Measurements from ENCODE around the gene DRG2. TPM values are rescaled to one million over a fixed set of nuclear protein-coding genes. Genes with fewer than 3 reads are reported as not detected.

The DRG2 gene
- total RNA-seq, 1 experiment from 2014 or later, result 43.7 TPM

DNA sequence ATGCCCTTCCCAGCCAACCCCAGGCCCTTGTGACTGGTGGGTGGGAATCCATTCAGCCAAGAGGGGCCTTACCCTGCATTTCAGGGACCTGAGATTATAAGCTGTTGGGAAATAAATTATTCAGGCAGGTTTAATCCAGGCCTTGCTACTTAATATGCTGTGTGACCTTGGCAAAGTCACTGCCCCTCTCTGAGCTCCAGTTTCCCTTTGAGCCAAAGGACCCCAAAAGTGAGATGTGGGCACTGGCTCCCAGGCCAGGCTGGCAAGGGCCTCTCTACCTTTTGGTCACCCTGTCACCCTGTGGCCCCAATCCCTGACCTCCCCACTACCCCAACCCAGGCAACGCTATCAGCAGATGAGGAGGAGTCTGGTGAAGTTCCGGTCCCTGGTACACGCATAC is 54.7 kb downstream of the DRG2 start:
- DNase-seq (ENCODE audit: low spot score), result no peak

GRCh38 chr17:18143044-18143936 is 55.5 kb downstream of the DRG2 start:
- no peak for DNase-seq (ENCODE audit: low spot score)

GRCh38 chr17:18144261-18144660 is 56.5 kb downstream of the DRG2 start:
- no peak for DNase-seq (ENCODE audit: low spot score)

- DNase-seq (ENCODE audit: low spot score), result no peak
Observed at GRCh38 chr17:18144855-18145254, 57.1 kb downstream of the DRG2 start.

DNA sequence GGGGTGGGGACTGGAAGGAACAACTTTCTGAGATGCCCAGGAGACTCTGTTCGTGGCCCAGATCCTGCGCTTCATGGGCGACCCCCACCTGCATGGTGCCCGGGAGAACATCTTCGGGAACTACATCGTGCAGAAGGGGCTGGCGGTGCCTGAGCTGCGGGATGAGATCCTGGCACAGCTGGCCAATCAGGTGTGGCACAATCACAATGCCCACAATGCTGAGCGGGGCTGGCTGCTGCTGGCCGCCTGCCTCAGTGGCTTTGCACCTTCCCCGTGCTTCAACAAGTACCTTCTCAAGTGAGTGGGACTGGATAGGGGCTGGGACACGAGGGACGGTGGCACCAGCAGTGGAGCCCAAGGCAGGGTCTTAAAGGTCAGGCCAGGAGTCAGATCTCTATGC is 58.1 kb downstream of the DRG2 start:
- DNase-seq (ENCODE audit: low spot score), result no peak

- no peak for DNase-seq (ENCODE audit: low spot score)
Observed at GRCh38 chr17:18146259-18146658, 58.5 kb downstream of the DRG2 start.

DNA sequence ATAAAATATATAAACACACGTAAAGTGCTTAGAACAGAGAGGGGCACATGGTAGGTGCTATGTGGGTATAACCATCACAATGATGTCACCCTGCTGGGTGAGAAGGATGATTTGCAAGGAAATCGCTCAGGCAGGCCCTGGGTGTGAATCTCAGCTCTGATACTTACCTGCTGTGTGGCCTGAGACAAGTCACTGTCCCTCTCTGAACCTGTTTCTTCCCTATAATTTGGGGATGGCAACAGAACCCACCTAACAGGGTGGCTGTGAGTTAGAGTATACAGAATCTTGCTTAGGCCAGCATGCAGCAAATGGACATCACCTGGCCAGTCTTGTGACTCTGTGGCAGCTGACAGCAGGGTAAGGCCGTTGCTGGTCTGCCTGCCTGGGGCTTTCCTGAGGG is 59.2 kb downstream of the DRG2 start:
- DNase-seq (ENCODE audit: low spot score), result no peak

DNA sequence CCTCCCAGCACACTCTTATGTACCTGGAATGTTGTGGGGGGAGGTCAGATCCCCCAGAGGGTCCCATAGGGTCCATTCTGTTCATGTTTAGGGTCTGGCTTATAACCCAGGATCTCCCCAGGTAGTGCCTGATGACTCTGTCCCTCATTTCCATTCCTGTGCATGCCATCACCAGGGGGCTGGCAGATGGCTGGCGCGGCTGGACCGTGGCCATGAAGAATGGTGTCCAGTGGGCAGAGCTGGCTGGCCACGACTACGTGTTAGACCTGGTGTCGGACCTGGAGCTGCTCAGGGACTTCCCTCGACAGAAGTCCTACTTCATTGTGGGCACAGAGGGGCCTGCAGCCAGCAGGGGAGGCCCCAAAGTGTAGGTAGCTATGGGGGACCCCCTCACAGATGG is 60.8 kb downstream of the DRG2 start:
- DNase-seq (ENCODE audit: low spot score), result no peak

DNA sequence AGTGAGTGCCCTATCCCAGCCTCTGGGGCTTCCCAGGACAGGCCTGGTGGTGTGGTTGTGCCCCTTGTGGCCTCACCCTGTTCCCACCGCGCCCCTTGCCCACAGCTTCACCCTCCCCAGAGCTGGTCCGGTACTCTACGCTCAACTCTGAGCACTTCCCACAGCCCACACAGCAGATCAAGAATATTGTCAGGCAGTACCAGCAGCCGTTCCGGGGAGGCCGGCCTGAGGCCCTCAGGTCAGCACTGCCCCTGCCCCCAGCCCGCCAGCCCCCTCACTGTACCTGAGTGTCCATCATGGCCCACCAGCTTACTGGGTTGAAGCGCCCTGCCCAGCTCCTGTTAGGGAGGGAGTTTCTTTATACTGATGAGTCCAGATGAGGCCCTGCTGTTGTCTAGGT is 63.5 kb downstream of the DRG2 start:
- no peak for DNase-seq (ENCODE audit: low spot score)

GRCh38 chr17:18155179-18155578 is 67.4 kb downstream of the DRG2 start:
- DNase-seq (ENCODE audit: low spot score), result no peak

DNA sequence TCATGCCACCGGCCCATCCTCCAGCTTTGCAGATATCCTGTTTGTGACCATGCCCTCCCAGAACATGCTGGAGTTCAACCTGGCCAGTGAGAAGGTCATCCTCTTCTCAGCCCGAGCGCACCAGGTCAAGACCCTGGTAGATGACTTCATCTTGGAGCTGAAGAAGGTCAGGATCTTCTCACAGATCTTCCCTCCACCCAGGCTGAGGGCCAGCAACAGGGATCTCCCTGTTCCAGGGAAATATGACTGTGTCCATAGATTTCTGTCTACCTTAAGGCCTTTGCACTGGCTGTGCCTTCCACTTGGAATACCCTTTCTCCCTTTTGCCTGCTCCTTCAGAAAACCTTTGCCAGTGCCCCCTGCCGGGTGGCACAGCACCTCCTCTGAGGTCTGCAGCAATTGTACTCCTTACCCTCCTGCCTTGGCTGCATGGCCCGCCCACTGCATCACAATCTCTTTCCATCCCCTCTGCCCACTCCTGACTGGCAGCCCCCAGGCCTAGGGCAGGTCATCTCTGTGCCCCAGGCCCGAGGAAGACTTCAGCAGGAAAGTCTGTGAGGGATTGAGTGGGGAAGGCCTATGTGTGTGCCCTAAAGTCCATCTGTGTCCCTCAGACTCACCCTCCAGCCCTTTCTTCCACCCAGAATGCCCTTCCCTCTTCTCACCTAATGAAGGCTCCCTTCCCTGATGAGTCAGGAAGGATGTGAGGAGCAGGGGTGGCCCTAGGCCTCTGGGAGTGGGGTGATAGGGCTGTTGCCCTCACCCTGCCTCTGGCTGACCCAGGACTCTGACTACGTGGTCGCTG is 68.6 kb downstream of the DRG2 start:
- no peak for DNase-seq (ENCODE audit: low spot score)

- no peak for DNase-seq (ENCODE audit: low spot score)
Observed at GRCh38 chr17:18156976-18157280, 69.2 kb downstream of the DRG2 start.

Other genes with a start within 250 kb of the DRG2 start
- gene TOM1L2, start 115.5 kb upstream of the DRG2 start, total RNA-seq (2014; rRNA removed; shearing (Covaris generic)), result 5.9 and 8.8 TPM in 2 replicates
- 0.03 and 0.78 TPM in 2 replicates for gene DRC3, start 115.1 kb upstream of the DRG2 start, total RNA-seq (2014; rRNA removed; shearing (Covaris generic))
- 14.8 and 25.5 TPM in 2 replicates for gene ATPAF2, start 48.8 kb upstream of the DRG2 start, total RNA-seq (2014; rRNA removed; shearing (Covaris generic))
- gene GID4, start 48.5 kb upstream of the DRG2 start, total RNA-seq (2014; rRNA removed; shearing (Covaris generic)), result 1.5 and 3.3 TPM in 2 replicates
- gene MYO15A, start 20.8 kb downstream of the DRG2 start, total RNA-seq (2014; rRNA removed; shearing (Covaris generic)), result 0.05 TPM in 1 of 2 replicates, not detected in the other
- gene ALKBH5, start 95.9 kb downstream of the DRG2 start, total RNA-seq (2014; rRNA removed; shearing (Covaris generic)), result 74.4 and 75.8 TPM in 2 replicates
- gene LLGL1, start 137.7 kb downstream of the DRG2 start, total RNA-seq (2014; rRNA removed; shearing (Covaris generic)), result 33.2 and 35.0 TPM in 2 replicates
- gene FLII, start 170.8 kb downstream of the DRG2 start, total RNA-seq (2014; rRNA removed; shearing (Covaris generic)), result 265 and 291 TPM in 2 replicates
- 23.4 and 26.8 TPM in 2 replicates for gene MIEF2, start 172.7 kb downstream of the DRG2 start, total RNA-seq (2014; rRNA removed; shearing (Covaris generic))
- gene TOP3A, start 227.0 kb downstream of the DRG2 start, total RNA-seq (2014; rRNA removed; shearing (Covaris generic)), result 19.2 and 21.8 TPM in 2 replicates
- gene SMCR8, start 227.3 kb downstream of the DRG2 start, total RNA-seq (2014; rRNA removed; shearing (Covaris generic)), result 8.8 and 10.7 TPM in 2 replicates